Right lobe of liver (tissue), 6 donors: Measurements from ENCODE around the gene CEACAM3. TPM values are rescaled to one million over a fixed set of nuclear protein-coding genes. Genes with fewer than 3 reads are reported as not detected.
A peak's percentile ranks its signal among the peaks of the same experiment; 100 is the strongest.

Source experiments
- ATAC-seq, 4 donors: fragments of 200-7000 bp; cut with Tn5 transposase; one replicate each; pipeline ENCODE4 v1.9.1; 2020; ENCODE audit warnings: mild to moderate bottlenecking in 4 of 4, moderate library complexity in 4 of 4
- DNase-seq, 3 donors: peaks; one replicate each; pipeline ENCODE4 v3.0.0-alpha.2; 2020
- H3K27ac ChIP-seq, 3 donors: fragments of 200-600 bp; one replicate each; pipeline ENCODE4 v1.8.0; 2022
- H3K27me3 ChIP-seq, 2 donors: fragments of 200-600 bp; one replicate each; pipeline ENCODE4 v1.8.0; 2022
- H3K36me3 ChIP-seq, 4 donors: fragments of 200-600 bp; sonication (generic) in 1 of 4; one replicate each; pipeline versions ENCODE4 v1.5.1 to v1.8.0; 2017 to 2022; ENCODE audit warnings: control low read depth in 1 of 4
- H3K4me1 ChIP-seq, 4 donors: fragments of 200-600 bp; sonication (generic) in 1 of 4; one replicate each; pipeline versions ENCODE4 v1.5.1 to v1.8.0; 2017 to 2022; ENCODE audit warnings: control low read depth in 1 of 4
- H3K4me3 ChIP-seq, 3 donors: fragments of 200-600 bp; one replicate each; pipeline ENCODE4 v1.8.0; 2022
- H3K9me3 ChIP-seq, 4 donors: fragments of 200-600 bp; sonication (generic) in 1 of 4; one replicate each; pipeline versions ENCODE4 v1.5.1 to v1.8.0; 2017 to 2022; ENCODE audit warnings: control low read depth in 1 of 4
- CTCF ChIP-seq, 4 donors: fragments of 200-600 bp in 3 of 4; fragments of 450-650 bp in 1 of 4; IDR thresholded peaks; one replicate each; pipeline versions ENCODE4 v1.5.1 to v1.8.0; 2016 to 2022; ENCODE audit warnings: antibody characterized with exemption in 4 of 4, mild to moderate bottlenecking in 2 of 4
- POLR2A ChIP-seq: fragments of 450-650 bp; IDR thresholded peaks from one replicate; pipeline ENCODE4 v1.6.1; 2017; ENCODE audit warnings: antibody characterized with exemption, mild to moderate bottlenecking
- WGBS: methylation state at CpG from one replicate; pipeline ENCODE4 v1.1.6; 2018; ENCODE audit warnings: low coverage, low lambda C conversion rate; ENCODE audit not compliant: insufficient coverage; ENCODE audit errors: missing lambda C conversion rate; 5-methylcytosine and 5-hydroxymethylcytosine counted together
- intact Hi-C, 2 donors: fragments of 100-400 bp; cut with DNase I; formaldehyde crosslinking; loops; one replicate each; pipeline versions ENCODE4 v1.11.2 to v1.14.1; 2022
- total RNA-seq, 6 experiments: library from RNA; depleted of rRNA in 2 of 6; stranded (reverse); fragments of >200 nt in 2 of 6; fragmentation: NEBNext Ultra II Directional in 3 of 6; extraction: Animal tissue kit (Norgen Biotek cat#: 25700) in 3 of 6; gene quantifications; one replicate each; pipeline versions ENCODE4 v1.1.0 to v1.2.4, GENCODE V29; 2016 to 2023
- donor health status: DM: no; HTN: yes; CAD: no.
- donor health status: DM: no; HTN: no; CAD: no.
- donor health status: DM: no; HTN: no; CAD: no.
- donor health status: DM: no; HTN: yes; CAD: no.
- donor health status: DM: no; HTN: yes; CAD: no.

CEACAM3 gene
- total RNA-seq, 6 experiments from 2014 or later, result 0.42 to 0.73 (median 0.51) TPM

- DNase-seq, result peak in 1 of 3 donors; percentile 42
- H3K36me3 ChIP-seq, result no peaks in the 10 kb centered on the region
- H3K27ac ChIP-seq, result no peak overlapping the region
- H3K27me3 ChIP-seq, result no peaks in the 10 kb centered on the region
- no peak for ATAC-seq
- intact Hi-C loops, result no loop called here
- no peak overlapping the region for H3K4me3 ChIP-seq
- WGBS, result 52% methylated on average over 9 of the region's 9 CpGs
- no peaks in the 10 kb centered on the region for H3K4me1 ChIP-seq
- H3K9me3 ChIP-seq, result no peaks in the 10 kb centered on the region
- TF ChIP-seq POLR2A (no peak), CTCF (IDR thresholded peaks at IDR 0.05) (no peak)
These were observed 3.1 kb downstream of the CEACAM3 start for GRCh38 chr19:41799444-41800000.

GRCh38 chr19:41801031-41801430 is 4.6 kb downstream of the CEACAM3 start:
- WGBS, result 46% methylated on average over 3 of the region's 4 CpGs
- intact Hi-C loops, result no loop called here
- no peak overlapping the region for H3K27ac ChIP-seq
- ATAC-seq (no peak), DNase-seq (peak in 1 of 3 donors; percentile 46)
- H3K36me3 ChIP-seq, result no peaks in the 10 kb centered on the region
- no peaks in the 10 kb centered on the region for H3K4me1 ChIP-seq
- TF ChIP-seq CTCF (IDR thresholded peaks at IDR 0.05) (no peak), POLR2A (no peak)
- no peaks in the 10 kb centered on the region for H3K9me3 ChIP-seq
- no peaks in the 10 kb centered on the region for H3K27me3 ChIP-seq
- no peak overlapping the region for H3K4me3 ChIP-seq

- H3K27ac ChIP-seq, result peak overlapping the region in 1 of 3 donors; percentile 18
- intact Hi-C loops, result no loop called here
- no peaks in the 10 kb centered on the region for H3K4me1 ChIP-seq
- H3K36me3 ChIP-seq, result no peaks in the 10 kb centered on the region
- WGBS, result 21% methylated on average over 2 of the region's 2 CpGs
- H3K27me3 ChIP-seq, result no peaks in the 10 kb centered on the region
- no peak overlapping the region for H3K4me3 ChIP-seq
- DNase-seq (peak in 1 of 3 donors; percentile 29), ATAC-seq (peak in 3 of 4 donors; percentile 33 to 61 (median 50))
- TF ChIP-seq CTCF (IDR thresholded peaks at IDR 0.05) (no peak), POLR2A (no peak)
- no peaks in the 10 kb centered on the region for H3K9me3 ChIP-seq
These were observed 5.4 kb downstream of the CEACAM3 start for GRCh38 chr19:41801792-41802211.

GRCh38 chr19:41802770-41803169 is 6.4 kb downstream of the CEACAM3 start:
- Histone ChIP-seq H3K9me3 (no peaks in the 10 kb centered on the region), H3K4me1 (no peaks in the 10 kb centered on the region), H3K36me3 (no peaks in the 10 kb centered on the region), H3K27ac (no peak overlapping the region), H3K27me3 (no peaks in the 10 kb centered on the region), H3K4me3 (no peak overlapping the region)
- TF ChIP-seq POLR2A (no peak), CTCF (IDR thresholded peaks at IDR 0.05) (no peak)
- WGBS, result 35% methylated on average over 2 of the region's 2 CpGs
- intact Hi-C loops, result no loop called here
- no peak for ATAC-seq
- peak in 1 of 3 donors; percentile 33 for DNase-seq
